H9 (cell line): Measurements from ENCODE around the gene TRIM42. TPM values are rescaled to one million over a fixed set of nuclear protein-coding genes. Genes with fewer than 3 reads are reported as not detected.

Experiments
- DNase-seq: peaks from one replicate; pipeline ENCODE4 v3.0.0-alpha.2; 2017
- H2AFZ ChIP-seq: one replicate; pipeline ENCODE4 v1.6.1; 2013; ENCODE audit warnings: mild to moderate bottlenecking, low read length, control low read depth, moderate library complexity
- H2AK5ac ChIP-seq: 2 replicates; pipeline ENCODE4 v1.6.1; 2013; ENCODE audit warnings: low read length, control low read depth, mixed read lengths; ENCODE audit not compliant: insufficient read length
- H2BK120ac ChIP-seq: one replicate; pipeline ENCODE4 v1.6.1; 2013; ENCODE audit warnings: low read depth, mild to moderate bottlenecking, low read length, control low read depth, inconsistent platforms; ENCODE audit not compliant: poor library complexity, severe bottlenecking
- H2BK12ac ChIP-seq: 2 replicates; pipeline ENCODE4 v1.6.1; 2013; ENCODE audit warnings: low read length, control low read depth, mixed read lengths, low read depth; ENCODE audit not compliant: insufficient read length
- H2BK15ac ChIP-seq: 2 replicates; pipeline ENCODE4 v1.6.1; 2013; ENCODE audit warnings: low read depth, low read length, control low read depth
- H2BK20ac ChIP-seq: one replicate; pipeline ENCODE4 v1.6.1; 2013; ENCODE audit warnings: low read depth, mild to moderate bottlenecking, low read length, control low read depth, inconsistent platforms; ENCODE audit not compliant: poor library complexity, severe bottlenecking
- H2BK5ac ChIP-seq: 2 replicates; pipeline ENCODE4 v1.6.1; 2013; ENCODE audit warnings: low read length, control low read depth, mixed read lengths; ENCODE audit not compliant: insufficient read length
- H3K14ac ChIP-seq: 2 replicates; pipeline ENCODE4 v1.6.1; 2013; ENCODE audit warnings: low read length, control low read depth; ENCODE audit not compliant: insufficient read depth
- H3K18ac ChIP-seq: 2 replicates; pipeline ENCODE4 v1.6.1; 2013; ENCODE audit warnings: low read depth, mild to moderate bottlenecking, mixed read lengths, low read length, control low read depth; ENCODE audit not compliant: insufficient read length
- H3K23ac ChIP-seq: 2 replicates; pipeline ENCODE4 v1.6.1; 2013; ENCODE audit warnings: low read length, control low read depth, mixed read lengths, low read depth; ENCODE audit not compliant: insufficient read length
- H3K23me2 ChIP-seq: 2 replicates; pipeline ENCODE4 v1.6.1; 2013; ENCODE audit warnings: low read depth, mild to moderate bottlenecking, mixed read lengths, low read length, control low read depth; ENCODE audit not compliant: insufficient read length, poor library complexity, severe bottlenecking
- H3K27ac ChIP-seq: 2 replicates; pipeline ENCODE4 v1.5.1; 2013; ENCODE audit warnings: low read length, control low read depth, mixed read lengths, low read depth; ENCODE audit not compliant: insufficient read length
- H3K27me3 ChIP-seq: 2 replicates; pipeline ENCODE4 v1.6.1; 2013; ENCODE audit warnings: low read length, control low read depth, inconsistent platforms; ENCODE audit not compliant: insufficient read depth
- H3K4ac ChIP-seq: 2 replicates; pipeline ENCODE4 v1.6.1; 2013; ENCODE audit warnings: low read depth, mild to moderate bottlenecking, control low read depth, inconsistent platforms, low read length, moderate library complexity
- H3K4me1 ChIP-seq: 2 replicates; pipeline ENCODE4 v1.6.1; 2013; ENCODE audit warnings: low read length, control low read depth, inconsistent platforms; ENCODE audit not compliant: insufficient read depth
- H3K4me2 ChIP-seq: 2 replicates; pipeline ENCODE4 v1.6.1; 2013; ENCODE audit warnings: low read length, control low read depth, mixed read lengths; ENCODE audit not compliant: insufficient read length, insufficient read depth
- H3K56ac ChIP-seq: 2 replicates; pipeline ENCODE4 v1.6.1; 2013; ENCODE audit warnings: low read depth, mild to moderate bottlenecking, mixed read lengths, low read length, control low read depth; ENCODE audit not compliant: insufficient read length
- H3K79me1 ChIP-seq: 2 replicates; pipeline ENCODE4 v1.6.1; 2013; ENCODE audit warnings: low read depth, mild to moderate bottlenecking, moderate library complexity, low read length, control low read depth, inconsistent platforms; ENCODE audit not compliant: insufficient read depth, poor library complexity, severe bottlenecking
- H3K79me2 ChIP-seq: 2 replicates; pipeline ENCODE4 v1.6.1; 2013; ENCODE audit warnings: low read length, control low read depth, inconsistent platforms; ENCODE audit not compliant: insufficient read depth
- H3K9ac ChIP-seq: 2 replicates; pipeline ENCODE4 v1.6.1; 2013; ENCODE audit warnings: low read length, control low read depth, mixed read lengths; ENCODE audit not compliant: insufficient read length; ENCODE audit errors: extremely low read depth
- H3K9me3 ChIP-seq: one replicate; pipeline ENCODE4 v1.6.1; 2013; ENCODE audit warnings: low read depth, low read length, inconsistent platforms; ENCODE audit not compliant: control insufficient read depth
- H3T11ph ChIP-seq: one replicate; pipeline ENCODE4 v1.6.1; 2013; ENCODE audit warnings: mild to moderate bottlenecking, low read length, control low read depth, inconsistent platforms
- H4K20me1 ChIP-seq: one replicate; pipeline ENCODE4 v1.6.1; 2013; ENCODE audit not compliant: control insufficient read depth, insufficient read length, insufficient read depth
- H4K5ac ChIP-seq: 2 replicates; pipeline ENCODE4 v1.6.1; 2013; ENCODE audit warnings: low read depth, mild to moderate bottlenecking, mixed read lengths, low read length, control low read depth; ENCODE audit not compliant: insufficient read length
- H4K8ac ChIP-seq: replicated peaks from 2 replicates; pipeline ENCODE4 v1.6.1; 2013; ENCODE audit warnings: low read length, control low read depth, mixed read lengths, low read depth; ENCODE audit not compliant: insufficient read length
- H4K91ac ChIP-seq: 2 replicates; pipeline ENCODE4 v1.6.1; 2013; ENCODE audit warnings: low read depth, mild to moderate bottlenecking, moderate library complexity, mixed read lengths, low read length, control low read depth; ENCODE audit not compliant: insufficient read length
- H3K27ac Mint-ChIP-seq, 3 experiments: 2 replicates in 2 of 3; 3 replicates in 1 of 3; pipeline ENCODE4 v1.8.0; 2020 to 2021; ENCODE audit warnings: mixed read lengths in 3 of 3, mild to moderate bottlenecking in 1 of 3, moderate library complexity in 1 of 3
- H3K27me3 Mint-ChIP-seq: 2 replicates; pipeline ENCODE4 v1.8.0; 2021; ENCODE audit warnings: low read depth, mild to moderate bottlenecking, moderate library complexity, mixed read lengths
- H3K36me3 Mint-ChIP-seq, 3 experiments: 2 replicates in 2 of 3; 3 replicates in 1 of 3; pipeline ENCODE4 v1.8.0; 2020 to 2021; ENCODE audit warnings: low read depth in 3 of 3, mixed read lengths in 3 of 3; ENCODE audit not compliant: insufficient read depth in 1 of 3
- H3K4me1 Mint-ChIP-seq, 2 experiments: 2 replicates each; pipeline ENCODE4 v1.8.0; 2020; ENCODE audit warnings: mixed read lengths in 2 of 2
- H3K4me3 Mint-ChIP-seq, 2 experiments: 2 replicates in 1 of 2; 3 replicates in 1 of 2; pipeline ENCODE4 v1.8.0; 2020 to 2021; ENCODE audit warnings: mild to moderate bottlenecking in 2 of 2, mixed read lengths in 2 of 2, moderate library complexity in 1 of 2
- H3K9me3 Mint-ChIP-seq, 2 experiments: 2 replicates in 1 of 2; 3 replicates in 1 of 2; pipeline ENCODE4 v1.8.0; 2020; ENCODE audit warnings: mild to moderate bottlenecking in 2 of 2, mixed read lengths in 2 of 2, moderate library complexity in 1 of 2
- CTCF ChIP-seq: fragments of 200-600 bp; sonication (generic); conservative IDR thresholded peaks from 3 replicates; pipeline ENCODE4 v1.8.0; 2021; ENCODE audit warnings: antibody characterized with exemption, mild to moderate bottlenecking
- WGBS: extraction: QIAGEN DNeasy Blood & Tissue Kit; methylation state at CpG from one replicate; pipeline ENCODE4 v1.1.7; 2013; ENCODE audit warnings: missing lambda C conversion rate, low lambda C conversion rate, mixed read lengths; ENCODE audit not compliant: insufficient read length; ENCODE audit errors: extremely low coverage; 5-methylcytosine and 5-hydroxymethylcytosine counted together
- total RNA-seq: library from RNA; stranded (reverse); gene quantifications from 2 replicates; pipeline ENCODE4 v1.2.1, GENCODE V29; 2021

TRIM42 gene
- total RNA-seq, 1 experiment from 2014 or later, result not detected

- Mint-ChIP-seq H3K9me3 (peaks cover 2 to 4% of the 10 kb centered on the region in 2 experiments; a peak in 3 of 5 replicates), H3K27me3 (peaks cover 4% of the 10 kb centered on the region; the same call in 1 of the 2 replicates), H3K36me3 (peaks cover 0 to 7% (median under 1%) of the 10 kb centered on the region in 3 experiments; a peak in 1 of 7 replicates), H3K4me3 (no peak overlapping the region), H3K27ac (no peak overlapping the region), H3K4me1 (peaks cover 17 to 19% of the 10 kb centered on the region in 2 experiments)
- Histone ChIP-seq H2BK20ac (no peak overlapping the region), H2AK5ac (no peak overlapping the region), H3K9me3 (no peaks in the 10 kb centered on the region), H3K18ac (no peak overlapping the region), H3K9ac (no peak overlapping the region), H3K79me1 (no peaks in the 10 kb centered on the region), H3K27ac (no peak overlapping the region), H2BK120ac (no peak overlapping the region), H3K4ac (no peak overlapping the region), H3K56ac (no peak overlapping the region), H3K4me2 (no peak overlapping the region), H4K8ac (no peak overlapping the region), H4K5ac (no peak overlapping the region), H3K23ac (no peak overlapping the region), H3K79me2 (no peaks in the 10 kb centered on the region), H3K14ac (no peak overlapping the region), H4K20me1 (no peaks in the 10 kb centered on the region), H3K23me2 (no peaks in the 10 kb centered on the region), H2AFZ (no peak overlapping the region), H2BK5ac (no peak overlapping the region), H3K27me3 (no peaks in the 10 kb centered on the region), H4K91ac (no peak overlapping the region), H3K4me1 (no peaks in the 10 kb centered on the region), H2BK15ac (no peak overlapping the region), H3T11ph (no peak overlapping the region), H2BK12ac (no peak overlapping the region)
- no peak for DNase-seq
- TF ChIP-seq CTCF, result no peak
- no CpG with 5 or more reads among the region's 4 CpGs for whole genome bisulfite sequencing
These were observed 33.6 kb downstream of the TRIM42 start for GRCh38 chr3:140711390-140712035.
